Erythroblast (primary cell): Measurements from ENCODE around the gene KRT36.
A peak's percentile ranks its signal among the peaks of the same experiment; 100 is the strongest.

Experiments
- DNase-seq, 2 experiments: peaks; one replicate each; lab custom pipeline; 2025; lab: John Stamatoyannopoulos, UW
- GATA1 ChIP-seq: IDR thresholded peaks from 2 replicates; pipeline ENCODE4 v1.6.1; 2011; ENCODE audit warnings: low read depth, mild to moderate bottlenecking, control low read depth, low read length, moderate library complexity
- POLR2A ChIP-seq: IDR thresholded peaks from 2 replicates; pipeline ENCODE4 v1.6.1; 2011; ENCODE audit warnings: mild to moderate bottlenecking, low read length

KRT36 gene

GRCh38 chr17:41516830-41517283 is 27.1 kb upstream of the KRT36 start:
- TF ChIP-seq GATA1 (no peak), POLR2A (no peak)

GRCh38 chr17:41516147-41516829 is 26.6 kb upstream of the KRT36 start:
- no peak for DNase-seq

More at GRCh38 chr17:41516830-41517283, 27.1 kb upstream of the KRT36 start:
- no peak for DNase-seq

GRCh38 chr17:41513168-41513547 is 23.4 kb upstream of the KRT36 start:
- TF ChIP-seq GATA1 (no peak), POLR2A (no peak)
- DNase-seq = no peak

More at GRCh38 chr17:41516147-41516829, 26.6 kb upstream of the KRT36 start:
- no peak for TF ChIP-seq POLR2A
- TF ChIP-seq GATA1 = no peak

GRCh38 chr17:41512546-41513167 is 22.9 kb upstream of the KRT36 start:
- no peak for DNase-seq

GRCh38 chr17:41511716-41512115 is 22.0 kb upstream of the KRT36 start:
- no peak for TF ChIP-seq POLR2A
- no peak for TF ChIP-seq GATA1
- DNase-seq = no peak

More at GRCh38 chr17:41512546-41513167, 22.9 kb upstream of the KRT36 start:
- TF ChIP-seq GATA1 (no peak), POLR2A (no peak)

- TF ChIP-seq GATA1 (peak; percentile 26), POLR2A (no peak)
Observed at GRCh38 chr17:41511116-41511515, 21.4 kb upstream of the KRT36 start.

GRCh38 chr17:41510251-41511065 is 20.7 kb upstream of the KRT36 start:
- no peak for TF ChIP-seq POLR2A
- TF ChIP-seq GATA1 = no peak
- DNase-seq = peak in 1 of 2 experiments; percentile 34

More at GRCh38 chr17:41511116-41511515, 21.4 kb upstream of the KRT36 start:
- peak; percentile 90 to 92 for DNase-seq

GRCh38 chr17:41507315-41507880 is 17.7 kb upstream of the KRT36 start:
- DNase-seq = no peak
- TF ChIP-seq GATA1 (no peak), POLR2A (no peak)

- DNase-seq = peak in 1 of 2 experiments; percentile 29
Observed at GRCh38 chr17:41505809-41506767, 16.4 kb upstream of the KRT36 start.

GRCh38 chr17:41505007-41505808 is 15.5 kb upstream of the KRT36 start, which contains the start of gene KRT13:
Gene KRT13, minus strand, starts transcription at chr17:41505612. Its CDS starts 62 bp downstream, at chr17:41505550.
- peak; percentile 46 to 79 for DNase-seq
- TF ChIP-seq POLR2A (no peak), GATA1 (no peak)

More at GRCh38 chr17:41505809-41506767, 16.4 kb upstream of the KRT36 start:
- TF ChIP-seq POLR2A = no peak
- TF ChIP-seq GATA1 = no peak

GRCh38 chr17:41504246-41504977 is 14.7 kb upstream of the KRT36 start:
- DNase-seq = peak in 1 of 2 experiments; percentile 27
- TF ChIP-seq GATA1 (no peak), POLR2A (no peak)
